Natural killer cell (primary cell): ENCODE measurements around the gene TFPI. TPM values are rescaled to one million over a fixed set of nuclear protein-coding genes. Genes with fewer than 3 reads are reported as not detected.

Experiments
- ATAC-seq, 3 donors: fragments of 150-1000 bp in 2 of 3; fragments of 200-7000 bp in 1 of 3; cut with Tn5 transposase; 1 replicate in 1 of 3; 2 replicates in 2 of 3; pipeline ENCODE4 v1.10.0; 2021; ENCODE audit warnings: mild to moderate bottlenecking in 2 of 3, moderate library complexity in 2 of 3
- DNase-seq, 2 donors: peaks; one replicate each; pipeline versions ENCODE4 v3.0.0 to v3.0.0-alpha.2; 2013 to 2021; ENCODE audit warnings: mixed read lengths in 1 of 2
- H3K27ac ChIP-seq: one replicate; pipeline ENCODE4 v1.5.1; 2013; ENCODE audit warnings: mild to moderate bottlenecking, low read length
- H3K27me3 ChIP-seq: one replicate; pipeline ENCODE4 v1.6.1; 2013; ENCODE audit warnings: low read length; ENCODE audit not compliant: control insufficient read depth, insufficient read depth
- H3K36me3 ChIP-seq: one replicate; pipeline ENCODE4 v1.6.1; 2013; ENCODE audit warnings: low read length; ENCODE audit not compliant: control insufficient read depth, insufficient read depth
- H3K4me1 ChIP-seq: one replicate; pipeline ENCODE4 v1.6.1; 2013; ENCODE audit warnings: low read length; ENCODE audit not compliant: control insufficient read depth, insufficient read depth
- H3K4me3 ChIP-seq: one replicate; pipeline ENCODE4 v1.5.1; 2013; ENCODE audit warnings: low read length
- H3K9me3 ChIP-seq: one replicate; pipeline ENCODE4 v1.6.1; 2013; ENCODE audit warnings: low read length; ENCODE audit not compliant: control insufficient read depth, insufficient read depth
- H3K27ac Mint-ChIP-seq, 2 donors: one replicate each; pipeline ENCODE4 v1.8.0; 2022; ENCODE audit warnings: mild to moderate bottlenecking in 2 of 2, mixed read lengths in 2 of 2, moderate library complexity in 1 of 2
- H3K27me3 Mint-ChIP-seq, 2 donors: one replicate each; pipeline ENCODE4 v1.8.0; 2022; ENCODE audit warnings: low read depth in 2 of 2, mixed read lengths in 2 of 2
- H3K36me3 Mint-ChIP-seq: one replicate; pipeline ENCODE4 v1.8.0; 2022; ENCODE audit warnings: mixed read lengths
- H3K4me1 Mint-ChIP-seq, 2 donors: one replicate each; pipeline ENCODE4 v1.8.0; 2022; ENCODE audit warnings: mixed read lengths in 2 of 2
- H3K4me3 Mint-ChIP-seq: one replicate; pipeline ENCODE4 v1.8.0; 2022; ENCODE audit warnings: mild to moderate bottlenecking, moderate library complexity, mixed read lengths
- H3K9me3 Mint-ChIP-seq, 2 donors: one replicate each; pipeline ENCODE4 v1.8.0; 2022; ENCODE audit warnings: mixed read lengths in 2 of 2
- WGBS: methylation state at CpG from one replicate; pipeline ENCODE4 v1.1.7; 2013; ENCODE audit warnings: missing lambda C conversion rate; ENCODE audit not compliant: insufficient coverage; 5-methylcytosine and 5-hydroxymethylcytosine counted together
- intact Hi-C: fragments of 100-400 bp; cut with micrococcal nuclease; formaldehyde crosslinking; loops from one replicate; pipeline ENCODE4 v1.14.2; 2022
- total RNA-seq, 4 donors: library from RNA; stranded (reverse); fragments of 120-200 nt in 1 of 4; gene quantifications; one replicate each; pipeline versions ENCODE4 v1.2.3 to v1.2.4, GENCODE V29; 2013 to 2022
- TF ChIP-seq, protein P1 (sequence below): fragments of 200-600 bp; IDR thresholded peaks from one replicate; pipeline ENCODE4 v1.8.0; 2022; ENCODE audit warnings: antibody characterized with exemption

Gene TFPI
- total RNA-seq, 3 donors from 2014 or later (not counting 1 experiment from before 2014, with no cell fraction given), result 0.10 to 1.2 (median 0.23) TPM

DNA sequence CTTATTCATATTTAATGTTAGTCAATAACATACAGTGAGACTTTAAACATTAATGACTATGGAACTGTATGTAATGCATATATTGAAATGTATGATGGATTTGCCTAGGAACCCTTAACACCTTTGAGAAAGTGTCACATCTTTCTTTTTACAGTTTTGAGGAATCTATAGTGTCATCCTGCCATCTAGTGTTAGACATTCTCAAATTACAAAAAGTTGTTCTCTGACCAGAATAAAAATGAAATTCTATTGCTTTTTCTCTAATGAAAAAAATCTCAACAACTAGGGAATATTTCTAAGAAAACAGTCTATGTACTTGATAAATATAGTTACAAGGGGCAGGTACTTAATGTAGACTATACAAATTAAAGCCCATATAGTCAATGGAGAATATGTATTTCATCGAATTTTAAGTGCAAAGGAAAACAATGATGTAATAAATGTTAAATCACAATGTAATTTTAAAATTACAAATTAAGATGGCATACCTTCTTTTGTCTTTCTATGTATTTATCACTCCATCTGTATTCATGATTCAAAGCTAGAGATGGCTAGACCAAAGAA is 101.1 kb downstream of the TFPI start:
- ATAC-seq (no peak), DNase-seq (peak in 1 of 2 donors; percentile 31)
- no peak overlapping the region for H3K4me3 ChIP-seq
- Mint-ChIP-seq H3K9me3 (no peaks in the 10 kb centered on the region), H3K36me3 (no peaks in the 10 kb centered on the region), H3K4me1 (peaks cover 3 to 6% of the 10 kb centered on the region in 2 donors), H3K27ac (no peak overlapping the region), H3K27me3 (no peaks in the 10 kb centered on the region), H3K4me3 (no peak overlapping the region)
- H3K36me3 ChIP-seq, result no peaks in the 10 kb centered on the region
- no peaks in the 10 kb centered on the region for H3K27me3 ChIP-seq
- TF ChIP-seq, protein P1, sequence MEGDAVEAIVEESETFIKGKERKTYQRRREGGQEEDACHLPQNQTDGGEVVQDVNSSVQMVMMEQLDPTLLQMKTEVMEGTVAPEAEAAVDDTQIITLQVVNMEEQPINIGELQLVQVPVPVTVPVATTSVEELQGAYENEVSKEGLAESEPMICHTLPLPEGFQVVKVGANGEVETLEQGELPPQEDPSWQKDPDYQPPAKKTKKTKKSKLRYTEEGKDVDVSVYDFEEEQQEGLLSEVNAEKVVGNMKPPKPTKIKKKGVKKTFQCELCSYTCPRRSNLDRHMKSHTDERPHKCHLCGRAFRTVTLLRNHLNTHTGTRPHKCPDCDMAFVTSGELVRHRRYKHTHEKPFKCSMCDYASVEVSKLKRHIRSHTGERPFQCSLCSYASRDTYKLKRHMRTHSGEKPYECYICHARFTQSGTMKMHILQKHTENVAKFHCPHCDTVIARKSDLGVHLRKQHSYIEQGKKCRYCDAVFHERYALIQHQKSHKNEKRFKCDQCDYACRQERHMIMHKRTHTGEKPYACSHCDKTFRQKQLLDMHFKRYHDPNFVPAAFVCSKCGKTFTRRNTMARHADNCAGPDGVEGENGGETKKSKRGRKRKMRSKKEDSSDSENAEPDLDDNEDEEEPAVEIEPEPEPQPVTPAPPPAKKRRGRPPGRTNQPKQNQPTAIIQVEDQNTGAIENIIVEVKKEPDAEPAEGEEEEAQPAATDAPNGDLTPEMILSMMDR, result peak; percentile 24
- no peak overlapping the region for H3K27ac ChIP-seq
- H3K9me3 ChIP-seq, result no peaks in the 10 kb centered on the region
- WGBS, result no CpG with 5 or more reads among the region's 1 CpG
- intact Hi-C loops, result loop anchor here (5.0 kb wide), 1 partner anchor 591 kb away; no protein-coding TSS in a partner anchor
- H3K4me1 ChIP-seq, result no peaks in the 10 kb centered on the region

DNA sequence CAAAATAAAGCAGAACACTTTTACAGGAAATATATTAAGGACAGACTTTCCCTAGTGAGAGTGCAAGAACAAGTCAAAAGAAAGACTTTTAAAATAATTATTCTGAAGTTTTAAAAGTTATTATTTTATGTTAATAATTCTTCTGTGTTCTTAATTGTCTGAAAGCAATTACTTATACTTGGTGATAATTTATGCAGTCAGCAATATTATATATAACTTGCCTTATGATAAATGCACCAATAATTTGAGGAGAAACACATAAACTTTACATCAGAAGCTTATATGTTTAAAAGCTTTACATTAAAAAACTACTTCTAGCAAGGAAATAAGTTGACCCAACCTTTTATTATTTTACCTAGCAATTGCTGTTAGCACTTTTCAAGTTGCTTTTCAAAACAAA is 102.7 kb downstream of the TFPI start:
- DNase-seq (no peak), ATAC-seq (no peak)
- no peaks in the 10 kb centered on the region for H3K4me1 ChIP-seq
- TF ChIP-seq, protein P1, result no peak
- H3K9me3 ChIP-seq, result no peaks in the 10 kb centered on the region
- H3K27me3 Mint-ChIP-seq, result no peaks in the 10 kb centered on the region
- intact Hi-C loops, result loop anchor here (5.0 kb wide), 1 partner anchor 589 kb away; no protein-coding TSS in a partner anchor
- peaks cover 5 to 8% of the 10 kb centered on the region in 2 donors for H3K4me1 Mint-ChIP-seq
- no peak overlapping the region for H3K27ac ChIP-seq
- H3K27me3 ChIP-seq, result no peaks in the 10 kb centered on the region
- no peak overlapping the region for H3K27ac Mint-ChIP-seq
- no peaks in the 10 kb centered on the region for H3K36me3 ChIP-seq
- H3K4me3 ChIP-seq, result no peak overlapping the region
- no peaks in the 10 kb centered on the region for H3K9me3 Mint-ChIP-seq
- no peak overlapping the region for H3K4me3 Mint-ChIP-seq
- H3K36me3 Mint-ChIP-seq, result no peaks in the 10 kb centered on the region

DNA sequence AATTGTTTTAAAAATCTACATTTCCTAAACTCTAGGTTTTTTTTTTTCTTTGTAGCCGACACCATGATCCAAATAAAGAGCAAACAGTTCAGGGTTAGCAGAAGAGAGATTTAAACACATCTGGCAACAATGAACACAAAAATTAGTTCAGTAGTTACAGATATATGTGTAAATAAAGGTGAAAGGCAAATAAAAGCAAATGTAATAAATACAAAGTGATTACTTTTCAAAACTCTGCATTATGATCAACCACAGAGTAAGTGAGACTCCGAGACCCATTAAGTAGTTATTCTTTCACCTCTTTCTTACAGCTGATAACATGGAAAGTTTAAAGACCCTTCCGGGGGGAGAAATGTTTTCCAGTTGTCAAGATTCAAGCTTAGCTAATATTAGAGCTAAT is 106.9 kb downstream of the TFPI start:
- peaks cover 5 to 8% of the 10 kb centered on the region in 2 donors for H3K4me1 Mint-ChIP-seq
- H3K36me3 Mint-ChIP-seq, result no peaks in the 10 kb centered on the region
- H3K36me3 ChIP-seq, result no peaks in the 10 kb centered on the region
- TF ChIP-seq, protein P1, result no peak
- H3K4me3 ChIP-seq, result no peak overlapping the region
- no peak for ATAC-seq
- no peak overlapping the region for H3K27ac Mint-ChIP-seq
- intact Hi-C loops, result loop anchor here (5.0 kb wide), 1 partner anchor 855 kb away; the partner anchor contains the start of gene ITGAV
- H3K4me1 ChIP-seq, result no peaks in the 10 kb centered on the region
- no peak overlapping the region for H3K27ac ChIP-seq
- no peak for DNase-seq
- H3K4me3 Mint-ChIP-seq, result peak overlapping the region; percentile 47
- WGBS, result 0% methylated on average over 1 of the region's 3 CpGs
- no peaks in the 10 kb centered on the region for H3K27me3 ChIP-seq
- H3K27me3 Mint-ChIP-seq, result no peaks in the 10 kb centered on the region
- H3K9me3 Mint-ChIP-seq, result no peaks in the 10 kb centered on the region
- no peaks in the 10 kb centered on the region for H3K9me3 ChIP-seq

DNA sequence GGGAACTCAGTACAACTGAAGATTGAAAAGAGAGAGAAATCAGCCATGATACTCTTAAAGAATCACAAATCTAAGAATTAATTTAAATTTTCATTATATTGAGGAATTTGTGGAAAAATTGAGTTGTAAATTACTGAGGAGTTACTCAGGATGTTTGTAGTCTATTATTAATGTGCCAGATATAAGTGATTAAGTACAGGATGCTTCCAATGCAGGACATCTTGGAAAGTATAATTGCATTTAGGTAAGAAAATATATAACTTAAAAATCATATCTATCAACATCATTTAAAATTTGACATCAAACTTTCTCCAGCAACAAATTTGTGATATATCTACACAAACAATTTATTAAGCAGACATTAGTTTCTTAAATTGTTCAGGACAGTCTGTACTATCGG is 107.5 kb downstream of the TFPI start:
- Mint-ChIP-seq H3K27me3 (no peaks in the 10 kb centered on the region), H3K36me3 (no peaks in the 10 kb centered on the region), H3K4me3 (no peak overlapping the region), H3K4me1 (peaks cover 5 to 8% of the 10 kb centered on the region in 2 donors), H3K9me3 (no peaks in the 10 kb centered on the region), H3K27ac (no peak overlapping the region)
- no peaks in the 10 kb centered on the region for H3K4me1 ChIP-seq
- TF ChIP-seq, protein P1, result no peak
- H3K4me3 ChIP-seq, result no peak overlapping the region
- H3K36me3 ChIP-seq, result no peaks in the 10 kb centered on the region
- DNase-seq (no peak), ATAC-seq (no peak)
- no peaks in the 10 kb centered on the region for H3K9me3 ChIP-seq
- intact Hi-C loops, result loop anchor here (5.0 kb wide), 1 partner anchor 854 kb away; the partner anchor contains the start of gene ITGAV
- no peak overlapping the region for H3K27ac ChIP-seq
- no CpG with 5 or more reads among the region's 1 CpG for WGBS
- no peaks in the 10 kb centered on the region for H3K27me3 ChIP-seq
